Kasumi-1 (cell line): Measurements from ENCODE around the gene PRKN.

ENCODE experiments used
- DNase-seq, 2 experiments: peaks; one replicate each; lab custom pipeline; 2025; lab: John Stamatoyannopoulos, UW

The PRKN gene

GRCh38 chr6:161660666-161661571 is 1066.6 kb downstream of the PRKN start:
- no peak for DNase-seq

- no peak for DNase-seq
Measured at GRCh38 chr6:161658211-161658610, 1069.4 kb downstream of the PRKN start.

- no peak for DNase-seq
Measured at GRCh38 chr6:161654209-161654608, 1073.4 kb downstream of the PRKN start.

GRCh38 chr6:161651949-161652348 is 1075.6 kb downstream of the PRKN start:
- no peak for DNase-seq

- DNase-seq: no peak
Measured at GRCh38 chr6:161649841-161650240, 1077.7 kb downstream of the PRKN start.

- no peak for DNase-seq
Measured at GRCh38 chr6:161649068-161649467, 1078.5 kb downstream of the PRKN start.

GRCh38 chr6:161647234-161647633 is 1080.3 kb downstream of the PRKN start:
- no peak for DNase-seq

- DNase-seq: no peak
Measured at GRCh38 chr6:161644521-161644920, 1083.0 kb downstream of the PRKN start.

- no peak for DNase-seq
Measured at GRCh38 chr6:161641175-161641574, 1086.4 kb downstream of the PRKN start.

GRCh38 chr6:161639772-161640171 is 1087.8 kb downstream of the PRKN start:
- DNase-seq: no peak

GRCh38 chr6:161637658-161638057 is 1089.9 kb downstream of the PRKN start:
- no peak for DNase-seq

- DNase-seq: no peak
Measured at GRCh38 chr6:161636882-161637430, 1090.6 kb downstream of the PRKN start.

- no peak for DNase-seq
Measured at GRCh38 chr6:161635975-161636374, 1091.6 kb downstream of the PRKN start.

- no peak for DNase-seq
Measured at GRCh38 chr6:161634916-161635315, 1092.7 kb downstream of the PRKN start.

GRCh38 chr6:161631676-161632194 is 1095.8 kb downstream of the PRKN start:
- no peak for DNase-seq

- no peak for DNase-seq
Measured at GRCh38 chr6:161630674-161631073, 1096.9 kb downstream of the PRKN start.

- DNase-seq: no peak
Measured at GRCh38 chr6:161626132-161626676, 1101.4 kb downstream of the PRKN start.

GRCh38 chr6:161624111-161624510 is 1103.5 kb downstream of the PRKN start:
- no peak for DNase-seq

- no peak for DNase-seq
Measured at GRCh38 chr6:161622779-161623178, 1104.8 kb downstream of the PRKN start.

- peak; percentile 17 to 20 for DNase-seq
Measured at GRCh38 chr6:161618831-161619454, 1108.6 kb downstream of the PRKN start.

GRCh38 chr6:161613711-161614110 is 1113.9 kb downstream of the PRKN start:
- no peak for DNase-seq

- no peak for DNase-seq
Measured at GRCh38 chr6:161608771-161609170, 1118.8 kb downstream of the PRKN start.
